HepG2 (cell line): ENCODE data around the gene PTGIS. TPM values are rescaled to one million over a fixed set of nuclear protein-coding genes. Genes with fewer than 3 reads are reported as not detected.

Experiments used
- ATAC-seq: fragments of 200-7000 bp; cut with Tn5 transposase; 3 replicates; pipeline ENCODE4 v1.9.1; 2020; ENCODE audit warnings: mild to moderate bottlenecking, moderate library complexity
- BruUV-seq: library from RNA; stranded (reverse); fragments of 400-500 nt; replicated peaks from 2 replicates; lab custom pipeline; 2021; lab: Mats Ljungman, UMichigan
- CTCF ChIA-PET: fragments of 300-600 bp; formaldehyde crosslinking; extraction: SDS; loops from one replicate; lab custom pipeline; 2021; ENCODE audit warnings: low total read pairs, inconsistent platforms, low intra/inter-chr PET ratio; lab: Yijun Ruan, JAX
- POLR2A ChIA-PET: fragments of 350-600 bp; sonication (Branson Sonifier 250); formaldehyde crosslinking; loops from one replicate; lab custom pipeline; 2020; ENCODE audit warnings: antibody characterized with exemption, inconsistent platforms; lab: Yijun Ruan, JAX
- DNase-seq: peaks from one replicate; pipeline ENCODE4 v3.0.0-alpha.2; 2015; ENCODE audit warnings: low spot score
- FAIRE-seq: peaks from 3 replicates; lab custom pipeline; 2011; peaks lifted over from hg19 to GRCh38; lab: Jason Lieb, UNC
- H2AFZ ChIP-seq: one replicate; pipeline ENCODE4 v1.6.1; 2011; ENCODE audit warnings: low read length, inconsistent platforms
- H3K27ac ChIP-seq: fragments of 300-600 bp; 3 replicates; pipeline ENCODE4 v1.8.0; 2011; ENCODE audit warnings: mixed run types, mild to moderate bottlenecking, mixed read lengths, low read length, inconsistent platforms; ENCODE audit not compliant: insufficient read depth; ENCODE audit errors: extremely low read length
- H3K27me3 ChIP-seq, 2 experiments: fragments of 200-600 bp in 1 of 2; 2 replicates in 1 of 2; 3 replicates in 1 of 2; pipeline versions ENCODE4 v1.6.0 to v1.8.0; 2011; ENCODE audit warnings: low read length in 2 of 2, mild to moderate bottlenecking in 2 of 2, moderate library complexity in 2 of 2, inconsistent platforms in 1 of 2; ENCODE audit not compliant: insufficient read depth in 2 of 2, control insufficient read depth in 1 of 2
- H3K36me3 ChIP-seq, 2 experiments: fragments of 200-600 bp in 1 of 2; replicated peaks in 1 of 2; 2 replicates in 1 of 2; 3 replicates in 1 of 2; pipeline versions ENCODE4 v1.5.1 to v1.8.0; 2011; ENCODE audit warnings: low read length in 2 of 2, inconsistent platforms in 1 of 2; ENCODE audit not compliant: insufficient read depth in 2 of 2, control insufficient read depth in 1 of 2
- H3K4me1 ChIP-seq: 2 replicates; pipeline ENCODE4 v1.5.1; 2012; ENCODE audit warnings: low read length, inconsistent platforms; ENCODE audit not compliant: insufficient read depth
- H3K4me2 ChIP-seq: 2 replicates; pipeline ENCODE4 v1.6.0; 2011; ENCODE audit warnings: low read depth, low read length, inconsistent platforms
- H3K4me3 ChIP-seq, 3 experiments: fragments of 200-600 bp in 1 of 3; sonication (generic), shearing (Covaris generic) in 1 of 3; replicated peaks in 1 of 3; 2 replicates each; pipeline ENCODE4 v1.5.1; 2011 to 2016; ENCODE audit warnings: low read length in 3 of 3, inconsistent platforms in 2 of 3, low read depth in 2 of 3, mild to moderate bottlenecking in 2 of 3, control low read depth in 1 of 3, mixed read lengths in 1 of 3; ENCODE audit not compliant: insufficient read depth in 1 of 3
- H3K79me2 ChIP-seq: one replicate; pipeline ENCODE4 v1.6.1; 2011; ENCODE audit warnings: low read length, inconsistent platforms; ENCODE audit not compliant: insufficient read depth
- H3K9ac ChIP-seq: 2 replicates; pipeline ENCODE4 v1.6.0; 2011; ENCODE audit warnings: mild to moderate bottlenecking, low read depth, low read length, inconsistent platforms; ENCODE audit not compliant: insufficient read depth
- H3K9me3 ChIP-seq: 2 replicates; pipeline ENCODE4 v1.5.1; 2012; ENCODE audit warnings: mild to moderate bottlenecking, low read length
- H4K20me1 ChIP-seq: 2 replicates; pipeline ENCODE4 v1.6.0; 2011; ENCODE audit warnings: inconsistent platforms, mild to moderate bottlenecking, low read length, moderate library complexity; ENCODE audit not compliant: insufficient read depth
- CAMTA2 ChIP-seq: sonication (generic); formaldehyde crosslinking; IDR thresholded peaks from 2 replicates; pipeline ENCODE4 v1.4.0; 2020; ENCODE audit warnings: mild to moderate bottlenecking, missing genetic modification reagents, borderline replicate concordance
- CEBPB ChIP-seq: IDR thresholded peaks from 2 replicates; pipeline ENCODE4 v1.6.1; 2011; ENCODE audit warnings: low read depth, low read length, improper control_type of control experiment, borderline replicate concordance
- DNMT1 ChIP-seq: sonication (generic); formaldehyde crosslinking; IDR thresholded peaks from 2 replicates; pipeline ENCODE4 v1.5.1; 2020; ENCODE audit warnings: mild to moderate bottlenecking, missing genetic modification reagents
- GABPB1 ChIP-seq: IDR thresholded peaks from 2 replicates; pipeline ENCODE4 v1.6.1; 2016; ENCODE audit warnings: mild to moderate bottlenecking, missing genetic modification reagents, moderate library complexity, missing compliant biosample characterization
- JDP2 ChIP-seq: sonication (generic); formaldehyde crosslinking; IDR thresholded peaks from 2 replicates; pipeline ENCODE4 v1.8.1; 2022; ENCODE audit warnings: missing genetic modification reagents, borderline replicate concordance
- MAFK ChIP-seq, 2 experiments: IDR thresholded peaks in 1 of 2; conservative IDR thresholded peaks in 1 of 2; 2 replicates each; pipeline ENCODE4 v1.6.1; 2011; ENCODE audit warnings: improper control_type of control experiment in 2 of 2, low read length in 2 of 2
- NR2F2 ChIP-seq: IDR thresholded peaks from 2 replicates; pipeline ENCODE4 v1.6.1; 2012; ENCODE audit warnings: low read depth, inconsistent platforms, borderline replicate concordance
- ZEB1 ChIP-seq: IDR thresholded peaks from 2 replicates; pipeline ENCODE4 v1.6.1; 2012; ENCODE audit warnings: mild to moderate bottlenecking, low read depth, inconsistent platforms; ENCODE audit not compliant: insufficient replicate concordance
- ZMYM3 ChIP-seq: sonication (generic); formaldehyde crosslinking; IDR thresholded peaks from 2 replicates; pipeline ENCODE4 v1.5.1; 2020; ENCODE audit warnings: mild to moderate bottlenecking, missing genetic modification reagents
- ZNF768 ChIP-seq: sonication (generic); formaldehyde crosslinking; IDR thresholded peaks from 2 replicates; pipeline ENCODE4 v1.4.0; 2020; ENCODE audit warnings: missing genetic modification reagents
- ZNF788 ChIP-seq: sonication (generic); formaldehyde crosslinking; IDR thresholded peaks from 2 replicates; pipeline ENCODE4 v1.5.0; 2020; ENCODE audit warnings: mild to moderate bottlenecking, missing genetic modification reagents, borderline replicate concordance
- ZNF83 ChIP-seq: sonication (generic); formaldehyde crosslinking; IDR thresholded peaks from 2 replicates; pipeline ENCODE4 v1.4.0; 2020; ENCODE audit warnings: missing genetic modification reagents, mild to moderate bottlenecking, borderline replicate concordance
- WGBS: methylation state at CpG from one replicate; pipeline ENCODE4 v1.1.6; 2017; ENCODE audit warnings: low lambda C conversion rate; 5-methylcytosine and 5-hydroxymethylcytosine counted together
- in situ Hi-C: cut with HindIII; loops from 2 replicates; pipeline ENCODE4 v1.10.0; 2017; ENCODE audit warnings: low pct_unique_long_range_greater_than_20kb; ENCODE audit not compliant: extremely low pct_ligation_motif_present
- intact Hi-C: fragments of 100-400 bp; cut with micrococcal nuclease; formaldehyde crosslinking; loops from one replicate; pipeline ENCODE4 v1.10.0; 2022; ENCODE audit not compliant: unreplicated experiment
- polyA plus RNA-seq, 8 experiments: library from polyadenylated mRNA; depleted of rRNA in 3 of 8; stranded (reverse) in 7 of 8; unstranded in 1 of 8; fragments of >200 nt; fragmentation: Illumina TruSeq in 4 of 8; extraction: Trizol in 4 of 8; gene quantifications; 2 replicates each; pipeline versions ENCODE4 v1.2.1 to v1.2.3, GENCODE V29; 2011 to 2016; ENCODE audit warnings: low read depth in 4 of 8, missing spikeins in 1 of 8, mixed read lengths in 1 of 8; ENCODE audit not compliant: insufficient read depth in 1 of 8
- total RNA-seq, 5 experiments: library from RNA; depleted of rRNA; stranded (reverse); fragments of >200 nt; fragmentation: Illumina TruSeq; extraction: Trizol; gene quantifications; 2 replicates each; pipeline ENCODE4 v1.2.3, GENCODE V29; 2016; ENCODE audit warnings: low read depth in 1 of 5
- TF ChIP-seq, protein P1 (sequence below): IDR thresholded peaks from 2 replicates; pipeline ENCODE4 v1.6.1; 2016; ENCODE audit warnings: low read depth
- TF ChIP-seq, protein P2 (sequence below): sonication (generic); formaldehyde crosslinking; IDR thresholded peaks from 2 replicates; pipeline ENCODE4 v1.5.0; 2020; ENCODE audit warnings: missing genetic modification reagents, mild to moderate bottlenecking, borderline replicate concordance
- TF ChIP-seq, protein P3 (sequence below): sonication (generic); formaldehyde crosslinking; IDR thresholded peaks from 2 replicates; pipeline ENCODE4 v1.8.1; 2023; ENCODE audit warnings: missing genetic modification reagents, mild to moderate bottlenecking, borderline replicate concordance

PTGIS gene
- total and polyA plus RNA-seq, 2 of the 13 experiments (the other 11 are each of a cell fraction or from before 2014, with no cell fraction given), result not detected

DNA sequence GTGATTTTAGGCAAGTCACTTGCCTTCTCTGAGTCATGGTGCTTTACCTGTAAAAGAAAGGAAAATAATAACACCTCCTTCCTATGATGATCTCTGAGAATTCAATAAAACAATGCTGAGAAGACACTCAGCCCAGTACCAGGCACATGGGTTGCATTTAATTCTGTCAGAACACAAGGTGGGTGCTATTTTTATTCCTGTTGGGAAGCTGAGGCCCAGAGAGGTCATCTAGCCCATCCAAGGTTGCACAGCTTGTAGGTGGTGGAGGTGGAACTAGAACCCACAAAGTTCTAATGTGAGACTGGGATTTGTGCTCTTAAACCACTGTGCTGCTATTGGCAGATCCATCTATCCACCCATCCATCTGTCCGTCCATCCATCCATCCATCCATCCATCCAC, 39.6 kb upstream of the PTGIS start:
- CTCF ChIA-PET, result interaction anchor here (2.2 to 6.4 kb wide), 4 partner anchors 23 to 282 kb away, joined by 15 to 282 read pairs (median 104); no protein-coding TSS in a partner anchor
- POLR2A ChIA-PET, result interaction anchor here (0.7 kb wide), 1 partner anchor 161 kb away, joined by 4 read pairs; no protein-coding TSS in a partner anchor
- Histone ChIP-seq H3K9ac (no peak overlapping the region), H3K4me1 (peaks cover 61% of the 10 kb centered on the region), H3K27me3 (no peaks in the 10 kb centered on the region; a peak in 1 of 5 replicates), H3K4me2 (no peak overlapping the region), H3K79me2 (no peaks in the 10 kb centered on the region), H3K9me3 (no peaks in the 10 kb centered on the region), H3K27ac (no peak overlapping the region), H4K20me1 (no peaks in the 10 kb centered on the region), H3K4me3 (no peak overlapping the region)
- DNase-seq, result no peak
- 94% methylated on average over 1 of the region's 1 CpG for WGBS
- intact Hi-C loops (loop anchor here (10.0 kb wide), 1 partner anchor 273 kb away; no protein-coding TSS in a partner anchor), in situ Hi-C loops (loop anchor here (5.0 kb wide), 4 partner anchors 65 to 280 kb away; no protein-coding TSS in a partner anchor)
- FAIRE-seq, result no peak
- no peak for ATAC-seq
- peak; percentile 76; the same call in 1 of the 2 replicates for TF ChIP-seq ZNF768
- 0 out of 2 replicates have a peak, but pooled peaks have one; percentile 44 for TF ChIP-seq ZMYM3 (CRISPR knock-in tag)
- no peak for TF ChIP-seq CAMTA2 (CRISPR knock-in tag)
- TF ChIP-seq, all 625 proteins: peak for 2
- H3K36me3 ChIP-seq, result no peaks in the 10 kb centered on the region
- no TSS peak for BruUV-seq
- H2AFZ ChIP-seq, result no peak overlapping the region

DNA sequence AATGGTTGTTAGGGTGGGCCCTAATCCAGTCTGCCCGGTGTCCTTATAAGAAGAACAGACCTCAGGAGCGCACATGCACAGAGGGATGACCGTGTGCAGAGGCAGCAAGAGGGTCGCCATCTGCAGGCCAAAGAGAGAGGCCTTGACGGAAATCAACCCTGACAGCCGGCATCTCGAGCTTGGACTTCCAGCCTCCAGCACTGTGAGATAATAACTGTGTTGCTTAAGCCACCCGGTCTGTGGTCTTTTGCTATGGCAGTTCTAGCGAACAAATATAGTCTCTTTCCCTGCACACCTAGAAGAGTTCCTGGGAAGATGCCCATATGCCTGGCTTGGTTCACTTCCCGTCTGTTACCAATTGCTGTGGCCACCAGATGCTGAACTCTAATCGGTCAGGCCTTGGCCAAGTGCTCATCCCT, 35.3 kb upstream of the PTGIS start:
- Histone ChIP-seq H3K27ac (no peak overlapping the region), H4K20me1 (no peaks in the 10 kb centered on the region), H3K9me3 (no peaks in the 10 kb centered on the region), H3K9ac (no peak overlapping the region), H3K27me3 (no peaks in the 10 kb centered on the region), H3K4me3 (peak overlapping the region in 1 of 3 experiments; percentile 20; a peak in 1 of 6 replicates), H3K4me2 (peak overlapping the region; percentile 51), H3K4me1 (peaks cover 64% of the 10 kb centered on the region), H3K36me3 (no peaks in the 10 kb centered on the region), H3K79me2 (no peaks in the 10 kb centered on the region), H2AFZ (no peak overlapping the region)
- POLR2A ChIA-PET, result interaction anchor here (1.0 to 6.8 kb wide), 4 partner anchors 10 to 333 kb away, joined by 3 to 126 read pairs (median 5); partner anchors contain the start of genes RNF114 and SLC9A8
- 9% methylated on average over 11 of the region's 11 CpGs for WGBS
- FAIRE-seq (peak; percentile 71), ATAC-seq (peak; percentile 68), DNase-seq (peak; percentile 84)
- intact Hi-C loops (loop anchor here (1.0 to 10.0 kb wide), 2 partner anchors 62 to 268 kb away; no protein-coding TSS in a partner anchor), in situ Hi-C loops (no loop called here)
- CTCF ChIA-PET, result interaction anchor here (1.2 to 4.2 kb wide), 2 partner anchors 59 to 61 kb away, joined by 5 to 38 read pairs; no protein-coding TSS in a partner anchor
- no TSS peak for BruUV-seq
- peak; percentile 36; the same call in 1 of the 2 replicates for TF ChIP-seq GABPB1
- no peak for TF ChIP-seq ZEB1
- no peak for TF ChIP-seq MAFK (conservative IDR thresholded peaks at IDR 0.05 in 1 of 2, IDR thresholded peaks at IDR 0.05 in 1 of 2; ENCODE audit: low read length in 2 of 2)
- TF ChIP-seq JDP2 (CRISPR knock-in tag), result no peak
- TF ChIP-seq ZNF83 (CRISPR knock-in tag), result 0 out of 2 replicates have a peak, but pooled peaks have one; percentile 9
- TF ChIP-seq CEBPB, result peak; percentile 72; the same call in 1 of the 2 replicates
- TF ChIP-seq, protein P1, sequence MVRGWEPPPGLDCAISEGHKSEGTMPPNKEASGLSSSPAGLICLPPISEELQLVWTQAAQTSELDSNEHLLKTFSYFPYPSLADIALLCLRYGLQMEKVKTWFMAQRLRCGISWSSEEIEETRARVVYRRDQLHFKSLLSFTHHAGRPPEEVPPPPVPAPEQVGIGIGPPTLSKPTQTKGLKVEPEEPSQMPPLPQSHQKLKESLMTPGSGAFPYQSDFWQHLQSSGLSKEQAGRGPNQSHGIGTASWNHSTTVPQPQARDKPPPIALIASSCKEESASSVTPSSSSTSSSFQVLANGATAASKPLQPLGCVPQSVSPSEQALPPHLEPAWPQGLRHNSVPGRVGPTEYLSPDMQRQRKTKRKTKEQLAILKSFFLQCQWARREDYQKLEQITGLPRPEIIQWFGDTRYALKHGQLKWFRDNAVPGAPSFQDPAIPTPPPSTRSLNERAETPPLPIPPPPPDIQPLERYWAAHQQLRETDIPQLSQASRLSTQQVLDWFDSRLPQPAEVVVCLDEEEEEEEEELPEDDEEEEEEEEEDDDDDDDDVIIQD (CRISPR knock-in tag), result no peak
- TF ChIP-seq, protein P2, sequence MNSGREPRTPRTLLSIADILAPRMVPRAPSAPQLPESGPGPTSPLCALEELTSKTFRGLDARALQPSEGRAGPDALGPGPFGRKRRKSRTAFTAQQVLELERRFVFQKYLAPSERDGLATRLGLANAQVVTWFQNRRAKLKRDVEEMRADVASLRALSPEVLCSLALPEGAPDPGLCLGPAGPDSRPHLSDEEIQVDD (CRISPR knock-in tag), result no peak
- TF ChIP-seq ZNF788 (CRISPR knock-in tag), result no peak
- TF ChIP-seq, protein P3, sequence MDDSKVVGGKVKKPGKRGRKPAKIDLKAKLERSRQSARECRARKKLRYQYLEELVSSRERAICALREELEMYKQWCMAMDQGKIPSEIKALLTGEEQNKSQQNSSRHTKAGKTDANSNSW (CRISPR knock-in tag), result no peak
- TF ChIP-seq DNMT1 (CRISPR knock-in tag), result peak; percentile 57; the same call in 1 of the 2 replicates
- 0 out of 2 replicates have a peak, but pooled peaks have one; percentile 24 for TF ChIP-seq NR2F2
